GM12891 (cell line): ENCODE data around the gene SCFD2.
"Not testable (repeated sequence)": the region's sequence is repeated elsewhere in the genome, so short reads cannot be mapped to it uniquely, and the experiment has no call there.

ENCODE experiments used
- DNase-seq: peaks from one replicate; pipeline ENCODE4 v3.0.0; 2011; ENCODE audit warnings: low spot score; ENCODE audit not compliant: insufficient read length
- FAIRE-seq: peaks from 2 replicates; lab custom pipeline; 2011; peaks lifted over from hg19 to GRCh38; lab: Jason Lieb, UNC
- PAX5 ChIP-seq: IDR thresholded peaks from 2 replicates; pipeline ENCODE4 v1.6.1; 2011; ENCODE audit warnings: low read length, moderate library complexity, mild to moderate bottlenecking; ENCODE audit not compliant: insufficient read depth, severe bottlenecking
- POLR2A ChIP-seq: IDR thresholded peaks from 2 replicates; pipeline ENCODE4 v1.6.1; 2011; ENCODE audit warnings: low read depth, low read length, control low read depth
- POLR2AphosphoS5 ChIP-seq: IDR thresholded peaks from 2 replicates; pipeline ENCODE4 v1.6.1; 2011; ENCODE audit warnings: low read depth, low read length, control low read depth
- POU2F2 ChIP-seq: IDR thresholded peaks from 2 replicates; pipeline ENCODE4 v1.6.1; 2011; ENCODE audit warnings: low read depth, mild to moderate bottlenecking, control low read depth, low read length, moderate library complexity
- SPI1 ChIP-seq: IDR thresholded peaks from 2 replicates; pipeline ENCODE4 v1.6.1; 2011; ENCODE audit warnings: low read depth, low read length, control low read depth
- TAF1 ChIP-seq: IDR thresholded peaks from 2 replicates; pipeline ENCODE4 v1.6.1; 2011; ENCODE audit warnings: low read depth, low read length, control low read depth

Gene SCFD2

DNA sequence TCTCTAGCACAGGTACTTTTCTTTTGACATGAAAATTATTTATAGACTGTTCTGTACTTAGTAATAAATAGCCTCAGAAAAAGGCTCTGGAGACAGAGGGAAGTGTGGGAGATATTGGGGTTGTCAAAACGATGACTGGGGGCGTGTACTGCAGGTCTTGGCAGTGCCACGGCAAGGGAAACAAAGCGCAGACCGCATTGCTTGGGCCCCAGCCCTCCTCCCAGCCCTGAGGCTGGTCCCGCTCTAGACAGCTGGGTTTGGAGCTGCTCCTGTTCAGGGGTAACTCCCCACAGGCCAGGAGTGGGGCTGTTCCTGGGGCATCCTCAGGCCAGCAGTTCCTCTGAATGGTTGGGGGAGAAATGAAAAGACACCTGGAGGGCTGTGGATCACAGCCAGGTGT, 372.1 kb downstream of the SCFD2 start:
- DNase-seq = no peak
- no peak for FAIRE-seq
- TF ChIP-seq SPI1 = no peak
- no peak for TF ChIP-seq POLR2AphosphoS5
- no peak for TF ChIP-seq TAF1
- TF ChIP-seq PAX5 = no peak
- TF ChIP-seq POU2F2 = no peak

DNA sequence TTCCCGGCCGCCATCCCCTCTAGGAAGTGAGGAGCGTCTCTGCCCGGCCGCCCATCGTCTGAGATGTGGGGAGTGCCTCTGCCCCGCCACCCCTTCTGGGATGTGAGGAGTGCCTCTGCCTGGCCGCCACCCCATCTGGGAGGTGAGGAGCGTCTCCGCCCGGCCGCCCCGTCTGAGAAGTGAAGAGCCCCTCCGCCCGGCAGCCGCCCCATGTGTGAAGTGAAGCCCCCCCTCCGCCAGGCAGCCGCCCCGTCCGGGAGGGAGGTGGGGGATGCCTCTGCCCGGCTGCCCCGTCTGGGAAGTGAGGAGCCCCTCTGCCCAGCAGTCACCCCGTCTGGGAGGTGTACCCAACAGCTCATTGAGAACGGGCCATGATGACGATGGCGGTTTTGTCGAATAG, 373.3 kb downstream of the SCFD2 start:
- not testable (repeated sequence) for DNase-seq, FAIRE-seq

DNA sequence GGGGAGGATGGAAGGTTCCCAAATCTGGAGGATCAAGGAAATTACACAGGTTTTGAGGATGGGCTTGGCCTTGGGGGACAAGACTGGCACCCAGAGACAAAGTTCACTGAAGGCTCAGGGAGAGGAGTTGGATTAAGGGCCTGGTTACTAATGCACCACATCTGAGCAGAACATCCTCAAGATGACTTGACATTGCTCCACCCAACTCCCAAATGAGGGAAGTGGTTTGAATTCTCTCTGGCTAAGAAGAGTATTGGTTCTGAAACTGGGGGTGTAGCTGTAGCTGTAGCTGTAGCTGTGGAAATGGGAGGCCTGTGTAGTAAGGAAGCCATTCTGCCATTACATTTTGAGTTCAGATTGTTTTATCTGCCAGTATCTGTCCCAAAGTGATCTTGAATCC, 374.4 kb downstream of the SCFD2 start:
- TF ChIP-seq POU2F2 (no peak), PAX5 (no peak), SPI1 (no peak), POLR2A (no peak), TAF1 (no peak), POLR2AphosphoS5 (no peak)
- no peak for FAIRE-seq

DNA sequence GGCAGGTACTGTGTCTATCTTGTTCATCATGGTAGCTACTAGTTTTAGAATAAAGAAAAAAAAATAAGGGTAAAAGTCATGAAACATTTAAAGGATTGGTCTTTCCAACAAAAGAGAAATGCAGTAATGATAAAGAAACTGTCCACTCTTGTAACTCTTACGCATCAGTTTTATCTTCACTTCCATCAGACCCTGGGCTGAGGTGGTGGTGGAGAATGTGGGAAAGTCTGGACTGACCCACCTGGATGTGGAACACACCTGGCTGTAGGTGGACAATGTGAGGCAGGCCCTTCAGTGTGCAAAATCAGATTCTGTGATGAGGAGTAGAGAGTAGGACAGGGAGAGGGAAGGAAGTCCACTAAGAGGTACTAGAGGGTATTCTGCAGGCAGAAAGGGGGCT, 375.2 kb downstream of the SCFD2 start:
- DNase-seq (no peak), FAIRE-seq (no peak)
- TF ChIP-seq POU2F2 = no peak
- no peak for TF ChIP-seq PAX5
- no peak for TF ChIP-seq SPI1
- no peak for TF ChIP-seq TAF1
- TF ChIP-seq POLR2AphosphoS5 = no peak
- no peak for TF ChIP-seq POLR2A

More for the DNA sequence above, 374.4 kb downstream of the SCFD2 start:
- no peak for DNase-seq

DNA sequence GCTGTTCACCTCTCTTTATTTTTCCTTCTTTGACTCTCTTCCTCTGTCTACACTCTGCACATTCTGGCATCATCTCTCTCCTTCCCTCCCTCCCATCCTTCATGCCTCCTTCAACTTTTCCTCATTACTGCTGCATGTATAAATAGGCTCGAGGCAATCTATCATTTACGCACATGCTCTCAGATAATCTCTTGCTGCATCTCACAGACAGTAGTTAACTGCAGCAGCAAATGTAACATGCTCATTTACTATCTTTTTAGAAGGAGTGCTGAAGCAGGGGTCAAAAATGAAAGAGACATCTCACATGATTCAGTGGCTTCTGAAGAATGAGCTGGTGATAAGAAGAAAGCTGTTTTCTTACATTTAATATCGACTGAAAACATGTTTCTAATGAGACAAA, 376.0 kb downstream of the SCFD2 start:
- FAIRE-seq (no peak), DNase-seq (no peak)
- TF ChIP-seq POU2F2 (no peak), POLR2AphosphoS5 (no peak), TAF1 (no peak), POLR2A (no peak), SPI1 (no peak), PAX5 (no peak)

DNA sequence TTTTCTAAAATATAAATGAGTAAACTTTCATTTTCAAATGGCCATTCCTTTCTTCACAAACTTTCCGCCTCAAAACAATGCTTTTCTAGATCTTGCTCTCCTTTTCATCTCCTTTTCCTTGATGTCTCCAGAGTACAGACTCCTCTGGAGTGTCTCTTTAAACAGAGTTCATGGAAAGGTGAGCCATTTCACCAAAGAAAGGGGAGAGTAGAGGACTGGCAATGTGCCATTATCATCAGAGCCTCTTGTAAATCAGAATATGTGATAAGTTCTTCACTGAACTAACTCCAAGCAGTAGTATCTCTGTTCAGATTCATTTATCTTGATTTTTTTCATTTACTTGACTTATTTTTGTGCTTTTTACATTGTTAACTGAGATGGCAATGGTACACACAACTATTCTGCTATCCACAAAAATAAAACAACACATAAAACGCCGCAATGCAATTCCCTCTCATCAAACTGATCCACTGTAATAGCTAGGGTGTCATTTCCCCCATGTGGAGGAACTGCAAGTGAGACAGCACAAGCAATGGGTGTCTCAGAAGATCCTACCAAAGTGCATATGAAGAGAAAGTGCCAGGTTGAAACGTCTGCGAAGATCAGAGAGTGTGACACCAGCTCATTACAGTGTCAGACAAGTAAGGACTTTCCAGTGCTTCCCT, 378.3 kb downstream of the SCFD2 start:
- FAIRE-seq = no peak
- no peak for TF ChIP-seq SPI1
- TF ChIP-seq POLR2AphosphoS5 = no peak
- TF ChIP-seq POU2F2 = no peak
- TF ChIP-seq TAF1 = no peak
- no peak for TF ChIP-seq POLR2A
- no peak for DNase-seq

DNA sequence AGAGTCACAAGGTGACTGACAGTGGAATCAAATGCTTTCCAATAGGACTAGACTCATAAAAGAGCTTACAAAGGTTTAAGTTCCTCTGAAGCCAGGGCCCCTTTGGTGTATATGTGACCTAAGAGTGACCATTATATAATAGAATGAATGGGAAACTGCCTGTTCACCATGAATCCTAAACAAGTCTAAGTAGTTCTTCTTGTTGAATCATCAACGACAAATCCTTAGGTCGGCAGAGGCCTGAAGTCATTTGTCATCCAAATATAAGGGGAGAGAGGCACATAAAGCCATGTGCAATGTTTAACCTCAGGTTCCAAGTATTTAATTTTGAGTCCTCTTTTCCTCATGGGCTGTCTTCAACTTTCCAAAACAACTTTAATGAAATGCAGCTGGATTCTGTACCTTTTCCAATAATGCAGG, 381.4 kb downstream of the SCFD2 start:
- no peak for DNase-seq
- no peak for FAIRE-seq
- TF ChIP-seq TAF1 (no peak), PAX5 (no peak), POLR2A (no peak), POLR2AphosphoS5 (no peak), SPI1 (no peak), POU2F2 (no peak)

DNA sequence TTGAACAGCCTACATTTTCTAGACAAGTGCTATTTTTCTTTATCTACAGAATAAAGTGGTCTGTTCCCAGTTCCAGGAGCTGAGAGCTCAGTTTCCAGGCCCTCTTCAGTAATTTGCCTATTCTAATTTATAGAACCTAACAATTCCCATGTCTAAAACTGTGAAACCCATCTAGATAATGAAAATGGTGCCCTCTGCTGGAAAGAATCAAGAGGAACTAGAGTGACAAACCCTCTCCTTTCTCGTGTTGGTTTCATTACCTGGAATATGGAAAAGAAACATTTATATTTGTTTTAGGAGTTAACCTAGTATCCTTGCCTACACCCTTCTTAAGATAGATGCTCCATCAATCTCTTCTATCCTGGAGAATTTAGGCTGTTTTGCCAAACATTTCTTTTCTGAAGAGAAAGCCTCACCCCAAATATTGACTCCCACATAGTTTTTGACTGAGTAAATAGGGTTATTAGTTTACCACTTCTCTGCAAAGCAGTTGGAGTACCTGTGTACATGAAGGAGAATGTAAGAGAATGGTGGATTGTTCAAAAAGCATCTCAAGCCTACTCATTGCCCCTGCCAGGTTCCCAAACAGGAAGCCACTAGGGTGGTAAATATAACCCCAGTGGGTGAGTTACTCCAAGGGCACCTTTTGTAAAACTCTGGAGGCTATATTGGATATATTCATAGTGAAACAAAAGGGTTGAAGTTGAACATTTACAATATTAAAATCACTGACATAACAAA, 382.1 kb downstream of the SCFD2 start:
- TF ChIP-seq SPI1 (no peak), POLR2A (no peak), PAX5 (no peak), TAF1 (no peak), POLR2AphosphoS5 (no peak), POU2F2 (no peak)
- no peak for FAIRE-seq
- peak; percentile 21 for DNase-seq

DNA sequence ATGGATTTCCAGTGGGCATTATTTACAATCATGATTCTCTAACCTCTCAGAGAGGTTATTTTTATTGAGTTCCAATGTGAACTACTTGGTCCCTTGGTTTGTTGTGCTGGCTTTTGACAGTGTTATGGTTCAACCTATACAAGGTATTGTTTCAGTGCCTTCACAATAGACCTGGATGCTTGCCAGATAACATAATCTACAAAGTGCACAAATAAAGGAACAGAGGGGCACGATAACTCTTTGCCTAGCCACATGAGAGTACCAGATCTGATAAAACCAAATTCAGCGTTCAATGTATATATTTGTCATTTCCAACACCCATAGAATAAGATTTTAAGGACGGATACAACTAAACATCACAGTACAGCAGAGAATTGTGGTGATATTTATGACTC, 382.9 kb downstream of the SCFD2 start:
- DNase-seq = no peak
- FAIRE-seq = no peak

More for the DNA sequence above, 382.9 kb downstream of the SCFD2 start:
- no peak for TF ChIP-seq POU2F2
- no peak for TF ChIP-seq PAX5
- TF ChIP-seq POLR2AphosphoS5 = no peak
- TF ChIP-seq SPI1 = no peak
- no peak for TF ChIP-seq TAF1
- TF ChIP-seq POLR2A = no peak
